Vagina (tissue), 2 donors: Measurements from ENCODE around the gene GPX8. TPM values are rescaled to one million over a fixed set of nuclear protein-coding genes. Genes with fewer than 3 reads are reported as not detected.

Experiments used
- DNase-seq, 2 donors: peaks; one replicate each; pipeline ENCODE4 v3.0.0-alpha.2; 2017; ENCODE audit errors: extremely low spot score in 2 of 2
- H3K27ac ChIP-seq: fragments of 200-600 bp; sonication (generic); one replicate; pipeline ENCODE4 v1.5.1; 2019
- H3K27me3 ChIP-seq: fragments of 200-600 bp; sonication (generic); one replicate; pipeline ENCODE4 v1.5.1; 2019
- H3K36me3 ChIP-seq, 2 donors: fragments of 200-600 bp; sonication (generic); one replicate each; pipeline ENCODE4 v1.5.1; 2017 to 2019
- H3K4me1 ChIP-seq: fragments of 200-600 bp; sonication (generic); one replicate; pipeline ENCODE4 v1.5.1; 2019
- H3K4me3 ChIP-seq, 2 donors: fragments of 200-600 bp; sonication (generic); 1 replicate in 1 of 2; 2 replicates in 1 of 2; pipeline ENCODE4 v1.5.1; 2016 to 2019
- H3K9me3 ChIP-seq: fragments of 200-600 bp; sonication (generic); one replicate; pipeline ENCODE4 v1.5.1; 2019
- CTCF ChIP-seq, 3 experiments: fragments of 450-650 bp in 2 of 3; fragments of 200-600 bp in 1 of 3; sonication (generic) in 1 of 3; IDR thresholded peaks; one replicate each; pipeline ENCODE4 v1.5.1; 2017 to 2019; ENCODE audit warnings: antibody characterized with exemption in 3 of 3, mild to moderate bottlenecking in 2 of 3, moderate library complexity in 2 of 3
- POLR2A ChIP-seq, 2 donors: fragments of 450-650 bp; IDR thresholded peaks; one replicate each; pipeline ENCODE4 v1.6.1; 2017; ENCODE audit warnings: antibody characterized with exemption in 2 of 2, mild to moderate bottlenecking in 2 of 2, moderate library complexity in 2 of 2
- POLR2AphosphoS5 ChIP-seq, 2 donors: sonication (generic); formaldehyde crosslinking; IDR thresholded peaks; one replicate each; pipeline ENCODE4 v1.9.0; 2017; ENCODE audit warnings: antibody characterized with exemption in 2 of 2, mild to moderate bottlenecking in 2 of 2, low read depth in 1 of 2; ENCODE audit not compliant: insufficient read depth in 1 of 2
- intact Hi-C: fragments of 100-400 bp; cut with DNase I; formaldehyde crosslinking; loops from one replicate; pipeline ENCODE4 v1.15.1; 2023
- total RNA-seq: library from RNA; depleted of rRNA; stranded (reverse); fragments of >200 nt; gene quantifications from one replicate; pipeline ENCODE4 v1.2.3, GENCODE V29; 2016

The GPX8 gene
- total RNA-seq, 1 donor from 2014 or later = 22.1 TPM

- intact Hi-C loops = loop anchor here (10.0 kb wide), 1 partner anchor 210 kb away; no protein-coding TSS in a partner anchor
- H3K4me1 ChIP-seq = no peaks in the 10 kb centered on the region
These were observed 5.1 kb upstream of the GPX8 start for GRCh38 chr5:55154873-55155272.

GRCh38 chr5:55160493-55161209 is 680 bp downstream of the GPX8 start:
- Histone ChIP-seq H3K4me1 (peaks cover 7% of the 10 kb centered on the region), H3K4me3 (peak overlapping the region; percentile 43 to 45), H3K27me3 (no peaks in the 10 kb centered on the region), H3K27ac (peak overlapping the region; percentile 76), H3K36me3 (peaks cover 0 to 14% of the 10 kb centered on the region in 2 donors), H3K9me3 (no peaks in the 10 kb centered on the region)
- intact Hi-C loops = no loop called here
- peak in 1 of 2 donors; percentile 92 for DNase-seq
- TF ChIP-seq CTCF (IDR thresholded peaks at IDR 0.05) (no peak), POLR2AphosphoS5 (IDR thresholded peaks at IDR 0.05; ENCODE audit: insufficient read depth in 1 of 2, low read depth in 1 of 2) (peak in 1 of 2 donors; percentile 68)

More at GRCh38 chr5:55154873-55155272, 5.1 kb upstream of the GPX8 start:
- TF ChIP-seq CTCF (IDR thresholded peaks at IDR 0.05) (no peak), POLR2AphosphoS5 (IDR thresholded peaks at IDR 0.05; ENCODE audit: insufficient read depth in 1 of 2, low read depth in 1 of 2) (no peak), POLR2A (IDR thresholded peaks at IDR 0.05) (no peak)
- Histone ChIP-seq H3K27me3 (no peaks in the 10 kb centered on the region), H3K36me3 (no peaks in the 10 kb centered on the region), H3K9me3 (no peaks in the 10 kb centered on the region), H3K4me3 (no peak overlapping the region), H3K27ac (no peak overlapping the region)
- no peak for DNase-seq

GRCh38 chr5:55162666-55163065 is 2.7 kb downstream of the GPX8 start:
- Histone ChIP-seq H3K36me3 (peaks cover 0 to 14% of the 10 kb centered on the region in 2 donors), H3K4me1 (peaks cover 7% of the 10 kb centered on the region), H3K9me3 (no peaks in the 10 kb centered on the region), H3K4me3 (no peak overlapping the region), H3K27me3 (no peaks in the 10 kb centered on the region), H3K27ac (no peak overlapping the region)
- TF ChIP-seq POLR2AphosphoS5 (IDR thresholded peaks at IDR 0.05; ENCODE audit: insufficient read depth in 1 of 2, low read depth in 1 of 2) = no peak
- TF ChIP-seq CTCF (IDR thresholded peaks at IDR 0.05) = no peak
- no peak for TF ChIP-seq POLR2A (IDR thresholded peaks at IDR 0.05)
- intact Hi-C loops = no loop called here
- DNase-seq = no peak

- TF ChIP-seq POLR2A (IDR thresholded peaks at IDR 0.05) (no peak), CTCF (IDR thresholded peaks at IDR 0.05) (no peak), POLR2AphosphoS5 (IDR thresholded peaks at IDR 0.05; ENCODE audit: insufficient read depth in 1 of 2, low read depth in 1 of 2) (no peak)
- Histone ChIP-seq H3K27me3 (no peaks in the 10 kb centered on the region), H3K9me3 (no peaks in the 10 kb centered on the region), H3K36me3 (no peaks in the 10 kb centered on the region), H3K4me3 (no peak overlapping the region), H3K27ac (no peak overlapping the region), H3K4me1 (peaks cover 22% of the 10 kb centered on the region)
- no peak for DNase-seq
- intact Hi-C loops = no loop called here
These were observed 11.5 kb downstream of the GPX8 start for GRCh38 chr5:55171471-55171870.
